ENCODE data around the gene CRX.
"Not testable (repeated sequence)": the region's sequence is repeated elsewhere in the genome, so short reads cannot be mapped to it uniquely, and the experiment has no call there.

The CRX gene

DNA sequence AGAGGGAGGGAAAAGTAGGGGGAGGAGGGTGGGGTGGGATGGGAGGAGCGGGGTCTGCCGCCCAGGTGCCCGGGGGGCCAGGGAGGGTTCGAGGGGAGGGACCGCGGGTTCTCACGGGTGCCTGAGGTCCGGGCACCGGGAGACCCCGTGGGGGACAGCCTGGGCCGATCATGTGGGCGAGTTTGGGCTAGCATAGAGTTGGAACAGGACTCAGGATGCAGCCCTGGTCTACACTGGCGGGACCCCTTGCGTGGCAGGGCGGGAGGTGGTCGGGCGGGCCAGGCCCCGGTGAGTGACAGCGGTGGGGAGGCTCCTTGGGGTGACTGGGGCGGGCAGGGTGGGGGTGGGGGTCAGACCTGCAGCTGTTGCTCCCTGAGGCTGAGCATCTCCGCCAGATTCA is 18.6 kb upstream of the CRX start:
- DNase-seq (ENCODE audit: low read depth, low spot score); H3K27ac ChIP-seq: not testable (repeated sequence)

GRCh38 chr19:47803671-47804070 is 18.1 kb upstream of the CRX start:
- DNase-seq (ENCODE audit: low read depth, low spot score); H3K27ac ChIP-seq: not testable (repeated sequence)

DNA sequence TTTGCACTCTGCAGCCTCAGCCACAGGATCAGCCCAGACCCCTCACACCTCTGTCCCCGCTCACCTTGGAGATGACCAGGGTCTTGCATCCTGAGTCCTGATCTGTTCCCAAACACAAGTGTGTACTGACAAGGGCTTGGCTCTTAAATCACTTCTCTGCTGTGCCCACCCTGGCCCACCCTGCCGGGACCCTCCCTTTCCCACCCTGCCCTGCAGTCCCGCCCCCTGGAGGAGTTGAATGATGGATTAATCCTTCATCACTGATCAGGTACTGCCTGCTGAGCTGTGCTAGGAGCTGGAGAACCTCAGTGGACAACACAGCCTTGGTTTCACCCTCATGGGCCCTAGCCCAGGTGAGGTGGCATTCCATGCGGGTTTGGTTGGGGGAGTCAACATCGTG is 17.3 kb upstream of the CRX start, which contains the start of gene TPRX1:
Gene TPRX1, minus strand, starts transcription at position 101 of the 400 bp plus-strand sequence. Its CDS starts 12 bp downstream, at position 89.
- DNase-seq (ENCODE audit: low read depth, low spot score); H3K27ac ChIP-seq: not testable (repeated sequence)

DNA sequence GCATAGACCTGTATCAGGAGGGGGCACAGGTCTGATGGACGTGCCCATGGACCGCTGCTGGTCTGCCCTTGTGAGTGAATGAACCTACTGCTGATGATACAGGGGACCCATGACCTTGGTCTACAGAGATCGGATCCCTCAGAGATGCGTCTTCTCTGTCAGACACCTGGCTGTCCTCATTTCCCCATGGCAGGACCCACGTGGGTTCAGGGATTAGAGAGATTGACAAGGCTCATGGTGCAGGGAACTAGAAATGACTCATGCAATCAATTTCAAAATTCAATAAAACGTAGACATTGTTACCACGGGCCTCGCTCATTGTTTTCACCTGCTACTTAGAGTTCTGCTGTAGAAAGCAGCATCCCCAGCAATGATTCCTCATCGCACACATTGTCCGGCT is 16.4 kb upstream of the CRX start:
- no peak overlapping the region for H3K27ac ChIP-seq
- DNase-seq (ENCODE audit: low read depth, low spot score) = no peak

- no peak for DNase-seq (ENCODE audit: low read depth, low spot score)
Observed at GRCh38 chr19:47806435-47806834, 15.3 kb upstream of the CRX start.

GRCh38 chr19:47813304-47813994 is 8.3 kb upstream of the CRX start:
- no peak overlapping the region for H3K27ac ChIP-seq
- no peak for DNase-seq (ENCODE audit: low read depth, low spot score)

More at GRCh38 chr19:47806435-47806834, 15.3 kb upstream of the CRX start:
- no peak overlapping the region for H3K27ac ChIP-seq

DNA sequence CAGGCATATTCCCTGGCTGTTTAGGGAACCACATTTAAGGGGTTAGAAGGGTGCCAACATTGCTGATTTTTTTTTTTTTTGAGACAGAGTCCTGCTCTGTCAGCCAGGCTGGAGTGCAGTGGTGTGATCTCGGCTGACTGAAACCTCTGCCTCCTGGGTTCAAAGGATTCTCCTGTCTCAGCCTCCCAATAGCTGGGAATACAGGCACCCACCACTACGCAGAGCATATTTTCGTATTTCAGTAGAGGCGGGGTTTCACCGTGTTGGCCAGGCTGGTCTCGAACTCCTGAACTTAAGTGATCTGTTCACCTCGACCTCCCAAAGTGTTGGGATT is 7.8 kb upstream of the CRX start:
- no peak overlapping the region for H3K27ac ChIP-seq
- DNase-seq (ENCODE audit: low read depth, low spot score) = no peak

DNA sequence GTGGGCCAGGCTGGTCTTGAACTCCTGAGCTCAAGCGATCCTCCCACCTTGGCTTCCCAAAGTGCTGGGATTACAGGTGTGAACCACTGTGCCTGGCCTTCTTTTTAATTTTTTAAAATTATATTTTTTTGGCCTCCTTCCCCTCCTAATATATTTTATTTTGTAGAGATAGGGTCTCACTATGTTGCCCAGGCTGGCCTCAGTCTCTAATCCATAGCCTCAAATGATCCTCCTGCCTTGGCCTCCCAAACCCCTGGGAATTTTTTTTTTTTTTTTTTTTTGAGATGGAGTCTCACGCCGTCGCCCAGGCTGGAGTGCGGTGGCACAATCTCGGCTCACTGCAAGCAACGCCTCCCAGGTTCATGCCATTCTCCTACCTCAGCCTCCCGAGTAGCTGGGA is 5.5 kb upstream of the CRX start:
- not testable (repeated sequence) for DNase-seq (ENCODE audit: low read depth, low spot score); H3K27ac ChIP-seq

GRCh38 chr19:47818221-47818620 is 3.5 kb upstream of the CRX start:
- H3K27ac ChIP-seq; DNase-seq (ENCODE audit: low read depth, low spot score): not testable (repeated sequence)

DNA sequence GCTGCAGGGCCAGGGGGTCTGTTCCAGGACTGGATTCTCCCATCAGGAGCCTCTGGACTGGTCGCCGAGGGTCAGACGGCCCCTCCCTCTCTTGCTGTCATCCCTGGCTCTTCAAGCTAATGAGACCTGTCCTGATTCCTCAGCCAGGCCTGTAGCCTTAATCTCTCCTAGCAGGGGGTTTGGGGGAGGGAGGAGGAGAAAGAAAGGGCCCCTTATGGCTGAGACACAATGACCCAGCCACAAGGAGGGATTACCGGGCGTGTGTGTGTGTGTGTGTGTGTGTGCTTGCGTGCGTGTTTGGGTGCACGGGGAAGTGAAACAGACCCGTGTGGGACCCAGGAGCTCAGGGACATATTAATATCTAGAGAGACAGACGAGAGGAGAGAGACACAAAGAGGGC is 1.9 kb upstream of the CRX start:
- no peak for DNase-seq (ENCODE audit: low read depth, low spot score)

DNA sequence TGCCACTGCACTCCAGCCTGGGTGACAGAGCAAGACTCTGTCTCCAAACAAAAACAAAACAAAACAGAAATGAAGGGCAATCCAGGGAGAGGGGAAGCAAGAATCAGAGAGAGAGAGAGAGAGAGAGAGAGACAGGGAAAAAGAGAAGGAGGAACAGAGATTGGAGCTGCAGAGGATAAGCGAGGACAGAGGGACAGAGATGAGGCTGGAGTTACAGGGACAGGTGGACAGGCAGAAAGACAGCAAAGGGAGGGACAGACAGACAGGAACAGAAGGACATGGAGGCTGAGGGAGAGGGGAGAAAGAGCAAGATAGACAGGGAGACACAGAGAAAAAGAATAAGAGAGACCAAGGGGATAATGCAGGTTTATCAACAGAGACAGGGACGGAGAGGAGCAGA is 1.3 kb upstream of the CRX start:
- no peak for DNase-seq (ENCODE audit: low read depth, low spot score)
- no peak overlapping the region for H3K27ac ChIP-seq

More for the DNA sequence above, 1.9 kb upstream of the CRX start:
- no peak overlapping the region for H3K27ac ChIP-seq

- no peak overlapping the region for H3K27ac ChIP-seq
- no peak for DNase-seq (ENCODE audit: low read depth, low spot score)
Observed at GRCh38 chr19:47824396-47824795, 2.7 kb downstream of the CRX start.

DNA sequence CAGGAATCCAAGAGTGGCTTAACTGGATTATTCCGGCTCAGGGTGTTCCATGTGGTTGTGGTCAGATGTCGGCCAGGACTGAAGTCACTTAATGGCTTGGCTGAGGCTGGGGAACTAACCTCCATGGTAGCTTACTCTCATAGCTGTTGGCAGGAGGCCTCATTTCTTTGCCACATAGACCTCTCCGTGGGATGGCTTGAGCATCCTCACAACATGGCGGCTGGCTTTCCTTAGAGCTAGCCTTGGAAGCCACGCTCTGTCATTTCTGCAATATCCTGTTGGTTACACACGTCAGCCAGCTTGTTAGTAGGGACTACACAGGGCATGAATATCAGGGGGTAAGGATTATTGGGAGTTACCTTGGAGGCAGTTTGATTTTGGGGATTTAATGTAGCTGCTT is 5.1 kb downstream of the CRX start:
- H3K27ac ChIP-seq = no peak overlapping the region

GRCh38 chr19:47832723-47833122 is 11.0 kb downstream of the CRX start:
- no peak overlapping the region for H3K27ac ChIP-seq
- no peak for DNase-seq (ENCODE audit: low read depth, low spot score)

More for the DNA sequence above, 5.1 kb downstream of the CRX start:
- DNase-seq (ENCODE audit: low read depth, low spot score) = no peak

DNA sequence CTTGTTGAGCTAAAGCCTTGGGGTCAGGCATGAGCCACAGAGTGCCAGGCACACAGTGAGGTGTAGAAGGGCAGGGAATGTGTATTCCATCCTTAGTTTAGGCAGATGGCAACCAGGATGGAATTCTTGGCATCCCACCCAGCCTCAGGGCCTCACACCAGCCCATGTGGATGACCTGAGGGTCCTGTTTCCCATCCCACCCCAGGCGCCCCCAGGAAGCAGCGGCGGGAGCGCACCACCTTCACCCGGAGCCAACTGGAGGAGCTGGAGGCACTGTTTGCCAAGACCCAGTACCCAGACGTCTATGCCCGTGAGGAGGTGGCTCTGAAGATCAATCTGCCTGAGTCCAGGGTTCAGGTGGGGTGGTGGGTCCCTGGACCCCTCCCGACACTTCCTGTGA is 14.3 kb downstream of the CRX start:
- H3K27ac ChIP-seq = no peak overlapping the region
- no peak for DNase-seq (ENCODE audit: low read depth, low spot score)

DNA sequence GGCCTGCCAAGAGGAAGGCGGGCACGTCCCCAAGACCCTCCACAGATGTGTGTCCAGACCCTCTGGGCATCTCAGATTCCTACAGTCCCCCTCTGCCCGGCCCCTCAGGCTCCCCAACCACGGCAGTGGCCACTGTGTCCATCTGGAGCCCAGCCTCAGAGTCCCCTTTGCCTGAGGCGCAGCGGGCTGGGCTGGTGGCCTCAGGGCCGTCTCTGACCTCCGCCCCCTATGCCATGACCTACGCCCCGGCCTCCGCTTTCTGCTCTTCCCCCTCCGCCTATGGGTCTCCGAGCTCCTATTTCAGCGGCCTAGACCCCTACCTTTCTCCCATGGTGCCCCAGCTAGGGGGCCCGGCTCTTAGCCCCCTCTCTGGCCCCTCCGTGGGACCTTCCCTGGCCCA is 17.7 kb downstream of the CRX start:
- H3K27ac ChIP-seq = no peak overlapping the region
- DNase-seq (ENCODE audit: low read depth, low spot score) = no peak

DNA sequence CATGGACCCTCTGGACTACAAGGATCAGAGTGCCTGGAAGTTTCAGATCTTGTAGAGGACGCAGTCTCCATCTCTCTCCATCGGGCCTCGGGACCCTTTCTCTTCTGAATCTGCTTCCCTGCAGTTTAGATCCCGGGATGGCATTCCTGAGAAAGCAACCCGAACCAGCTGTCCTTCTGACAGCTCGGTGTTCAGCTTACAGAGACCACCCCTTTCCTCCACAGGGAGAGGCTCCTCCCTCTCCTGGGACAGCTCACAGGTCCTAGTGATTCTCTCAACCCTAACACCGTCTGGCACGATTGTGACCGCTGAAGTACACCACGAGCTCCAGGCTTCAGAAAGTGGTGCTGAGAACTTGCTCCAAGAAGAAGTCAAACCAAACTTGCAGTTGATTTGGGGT is 18.2 kb downstream of the CRX start:
- DNase-seq (ENCODE audit: low read depth, low spot score) = no peak
- H3K27ac ChIP-seq = no peak overlapping the region

DNA sequence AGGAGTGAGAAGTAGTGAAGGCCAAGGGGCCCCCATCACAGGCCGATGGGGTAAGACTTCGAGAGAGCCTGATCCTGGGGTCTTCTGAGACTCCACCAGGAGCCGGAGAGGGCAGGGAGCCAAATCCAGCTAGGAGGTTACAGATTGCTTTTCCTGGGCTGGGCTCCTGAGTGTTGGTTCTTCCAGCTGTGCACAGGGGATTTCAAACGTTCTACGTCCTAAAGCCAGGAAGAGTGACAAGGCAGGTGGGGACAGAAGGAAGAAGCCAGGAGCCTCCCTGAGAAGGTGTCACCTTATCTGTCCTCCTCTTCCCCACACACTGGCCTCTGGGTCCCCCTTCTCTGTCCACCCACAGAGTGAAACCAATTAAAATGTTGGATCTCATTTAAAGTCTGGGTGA is 21.2 kb downstream of the CRX start:
- DNase-seq (ENCODE audit: low read depth, low spot score) = no peak
- H3K27ac ChIP-seq = no peak overlapping the region

GRCh38 chr19:47848425-47848822 is 26.7 kb downstream of the CRX start:
- no peak overlapping the region for H3K27ac ChIP-seq
- DNase-seq (ENCODE audit: low read depth, low spot score) = no peak

DNA sequence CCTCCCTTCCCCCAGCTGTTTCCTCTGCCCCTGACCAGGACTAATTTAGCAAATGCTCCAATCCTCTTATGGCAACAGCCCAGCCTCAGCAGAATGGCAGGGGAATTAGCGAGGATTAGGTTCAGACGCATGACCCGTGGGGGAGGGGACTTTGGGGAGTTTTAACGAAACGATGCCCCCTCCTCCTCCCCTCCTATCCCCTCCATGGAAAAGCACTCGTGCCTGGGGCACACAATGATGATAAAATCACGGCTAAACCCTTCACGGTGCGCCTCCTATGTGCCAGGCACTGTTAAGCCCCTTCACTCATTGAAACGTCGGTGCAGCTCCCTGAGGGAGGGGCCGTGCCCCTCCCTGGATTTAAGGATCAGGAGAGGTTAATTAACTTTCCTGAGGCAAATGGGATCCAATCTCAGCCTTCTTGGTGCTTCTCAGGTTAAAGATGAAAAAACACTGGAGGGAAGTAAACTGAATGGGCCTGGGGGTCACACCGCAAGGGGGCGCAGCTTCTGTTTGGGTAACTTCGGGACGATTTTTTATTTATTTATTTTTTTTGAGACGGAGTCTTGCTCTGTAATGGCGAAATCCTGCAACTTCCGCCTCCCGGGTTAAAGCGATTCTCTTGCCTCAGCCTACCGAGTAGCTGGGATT is 27.2 kb downstream of the CRX start:
- H3K27ac ChIP-seq = no peak overlapping the region
- no peak for DNase-seq (ENCODE audit: low read depth, low spot score)

DNA sequence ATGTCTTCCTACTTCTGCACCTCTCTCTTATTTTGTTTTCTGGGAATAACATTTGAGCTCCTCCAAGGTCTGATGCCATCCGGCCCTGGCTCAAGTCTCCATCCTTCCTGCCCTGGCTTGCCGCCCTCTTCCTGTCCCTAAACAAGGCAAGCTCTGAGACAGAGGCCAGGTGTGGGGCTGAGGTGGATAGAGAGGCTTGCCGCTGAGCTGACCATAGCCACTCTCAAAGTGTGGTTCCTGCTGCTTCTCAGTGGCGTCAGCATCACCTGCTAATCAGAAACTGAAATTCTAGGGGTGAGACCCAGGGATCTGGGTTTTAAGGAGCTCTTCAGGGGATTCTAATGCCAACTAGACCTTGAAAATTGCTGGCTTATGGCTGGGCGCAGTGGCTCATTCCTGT is 31.3 kb downstream of the CRX start:
- H3K27ac ChIP-seq = no peak overlapping the region
- DNase-seq (ENCODE audit: low read depth, low spot score) = no peak

DNA sequence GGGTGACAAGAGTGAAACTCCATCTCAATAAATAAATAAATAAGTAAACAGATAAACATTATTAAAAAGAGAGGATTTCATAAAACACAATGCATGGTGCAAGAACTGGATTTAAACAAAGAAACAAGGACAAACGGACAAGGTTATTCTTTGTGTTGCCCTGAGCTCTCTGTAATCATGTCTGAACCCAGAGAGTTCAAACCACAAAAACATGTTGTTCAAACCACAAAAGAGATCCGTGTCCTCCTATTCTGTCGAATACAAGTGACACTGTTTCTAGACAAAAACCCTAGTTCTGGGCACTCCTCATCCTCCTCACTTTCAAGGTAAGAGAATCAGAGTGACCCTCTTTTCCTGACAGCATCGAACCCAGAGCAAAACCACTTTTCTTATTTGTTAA is 32.7 kb downstream of the CRX start:
- no peak overlapping the region for H3K27ac ChIP-seq
- DNase-seq (ENCODE audit: low read depth, low spot score) = no peak
